ENCODE data around the gene SRR.
"Not testable (repeated sequence)": the region's sequence is repeated elsewhere in the genome, so short reads cannot be mapped to it uniquely, and the experiment has no call there.

SRR gene

GRCh38 chr17:2295575-2295974 is 8.2 kb upstream of the SRR start:
- DNase-seq = no peak

DNA sequence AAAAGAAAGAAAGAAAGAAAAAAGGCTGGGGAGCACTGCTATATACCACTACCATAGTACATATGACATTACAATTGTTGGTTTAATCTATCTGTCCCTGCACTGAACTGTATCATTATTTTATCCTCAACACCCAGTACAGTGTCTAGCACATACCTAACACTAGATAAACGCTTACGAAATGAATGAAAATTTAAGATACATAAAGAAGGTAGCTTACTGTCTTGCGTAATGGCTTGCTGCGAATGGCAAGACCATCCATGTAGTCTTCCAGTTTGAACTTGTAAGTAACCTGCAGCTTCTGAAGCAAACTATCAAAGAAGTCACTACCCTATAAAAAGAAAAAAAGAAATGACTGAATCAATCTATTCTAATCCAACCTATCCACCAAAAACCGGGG is 6.7 kb upstream of the SRR start:
- DNase-seq = no peak

GRCh38 chr17:2299136-2299535 is 4.6 kb upstream of the SRR start:
- DNase-seq = no peak

- no peak for DNase-seq
Observed at GRCh38 chr17:2299756-2300155, 4.0 kb upstream of the SRR start.

DNA sequence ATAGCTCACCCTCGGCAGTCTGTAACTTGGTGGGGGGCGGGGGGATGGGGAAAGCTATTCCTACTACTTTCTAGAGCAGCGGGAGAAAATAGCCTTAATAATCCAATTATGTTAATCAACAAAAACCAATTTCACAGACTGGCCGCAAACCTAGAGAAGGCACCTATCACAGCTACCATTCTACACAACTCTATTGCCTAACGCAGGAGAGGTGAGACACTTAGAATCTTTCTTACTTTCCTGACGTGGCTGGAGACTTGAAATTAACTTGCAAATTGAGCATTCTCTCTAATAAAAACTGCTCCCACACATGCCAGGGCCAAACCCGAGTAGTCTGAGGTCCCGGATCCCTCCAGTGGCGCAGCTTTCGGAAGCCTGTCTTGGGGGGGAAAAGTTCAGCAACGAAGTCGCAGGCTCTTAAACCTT is 959 bp upstream of the SRR start:
- DNase-seq = no peak

GRCh38 chr17:2304931-2305330 is 1.2 kb downstream of the SRR start:
- DNase-seq = no peak

- no peak for DNase-seq
Observed at GRCh38 chr17:2309338-2310154, 5.8 kb downstream of the SRR start.

GRCh38 chr17:2312736-2313135 is 9.0 kb downstream of the SRR start:
- DNase-seq = no peak

DNA sequence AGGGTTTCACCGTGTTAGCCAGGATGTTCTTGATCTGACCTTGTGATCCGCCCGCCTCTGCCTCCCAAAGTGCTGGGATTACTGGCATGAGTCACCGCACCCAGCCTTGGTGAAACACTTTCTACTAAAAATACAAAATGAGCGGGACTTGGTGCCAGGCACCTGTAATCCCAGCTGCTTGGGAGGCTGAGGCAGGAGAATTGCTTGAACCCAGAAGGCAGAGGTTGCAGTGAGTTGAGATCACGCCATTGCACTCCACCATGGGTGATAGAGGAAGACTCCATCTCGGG is 13.1 kb downstream of the SRR start:
- DNase-seq = not testable (repeated sequence)

- DNase-seq = no peak
Observed at GRCh38 chr17:2317796-2318195, 14.0 kb downstream of the SRR start.

DNA sequence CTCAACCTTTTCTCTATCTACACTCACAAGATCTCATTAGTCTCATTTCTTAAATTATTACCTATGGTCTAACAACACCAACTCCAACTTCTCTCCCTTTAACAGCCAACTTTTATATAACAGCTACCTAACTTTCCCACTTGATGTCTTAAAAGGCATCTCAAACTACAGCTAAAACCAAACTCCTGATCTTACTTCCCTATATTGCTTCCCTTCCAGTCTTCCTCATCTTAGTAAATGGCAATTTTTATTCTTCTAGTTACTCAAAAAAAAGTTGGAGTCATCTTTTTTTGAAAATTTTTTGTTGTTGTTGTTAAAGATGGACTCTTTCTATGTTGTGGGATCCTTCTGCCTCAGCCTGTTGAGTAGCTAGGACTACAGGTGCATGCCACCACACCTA is 15.3 kb downstream of the SRR start:
- no peak for DNase-seq

DNA sequence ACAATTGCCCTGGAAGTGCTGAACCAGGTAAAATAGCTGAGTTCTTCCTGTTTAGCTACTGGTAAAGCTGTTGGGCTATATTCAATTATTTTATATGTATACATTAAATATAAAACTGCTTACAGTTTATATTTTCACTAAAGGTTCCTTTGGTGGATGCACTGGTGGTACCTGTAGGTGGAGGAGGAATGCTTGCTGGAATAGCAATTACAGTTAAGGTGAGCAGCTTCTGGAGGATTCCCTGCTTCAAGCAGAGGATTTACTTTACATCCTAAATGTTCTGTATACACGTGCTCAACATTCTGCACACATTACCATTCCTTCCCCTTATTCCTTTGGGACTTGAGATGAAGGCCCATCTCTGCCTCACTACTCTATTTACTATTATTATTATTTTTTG is 17.6 kb downstream of the SRR start:
- DNase-seq = no peak

DNA sequence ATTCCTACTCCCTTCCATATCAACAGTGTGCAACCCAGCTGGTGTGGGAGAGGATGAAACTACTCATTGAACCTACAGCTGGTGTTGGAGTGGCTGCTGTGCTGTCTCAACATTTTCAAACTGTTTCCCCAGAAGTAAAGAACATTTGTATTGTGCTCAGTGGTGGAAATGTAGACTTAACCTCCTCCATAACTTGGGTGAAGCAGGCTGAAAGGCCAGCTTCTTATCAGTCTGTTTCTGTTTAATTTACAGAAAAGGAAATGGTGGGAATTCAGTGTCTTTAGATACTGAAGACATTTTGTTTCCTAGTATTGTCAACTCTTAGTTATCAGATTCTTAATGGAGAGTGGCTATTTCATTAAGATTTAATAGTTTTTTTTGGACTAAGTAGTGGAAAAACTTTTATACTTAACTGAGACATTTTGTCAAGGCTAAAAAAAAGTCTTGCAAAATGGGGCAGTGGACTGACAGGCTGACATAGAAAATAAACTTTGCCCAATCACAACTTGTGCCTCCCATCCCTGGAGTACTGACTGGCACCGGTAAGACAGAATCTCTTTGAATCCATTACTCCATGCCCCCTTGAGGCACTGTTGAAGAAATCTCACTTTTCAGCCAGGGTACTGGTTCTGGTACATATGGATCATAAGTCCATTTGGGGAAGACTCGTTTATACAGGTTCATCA is 20.0 kb downstream of the SRR start:
- DNase-seq = no peak

DNA sequence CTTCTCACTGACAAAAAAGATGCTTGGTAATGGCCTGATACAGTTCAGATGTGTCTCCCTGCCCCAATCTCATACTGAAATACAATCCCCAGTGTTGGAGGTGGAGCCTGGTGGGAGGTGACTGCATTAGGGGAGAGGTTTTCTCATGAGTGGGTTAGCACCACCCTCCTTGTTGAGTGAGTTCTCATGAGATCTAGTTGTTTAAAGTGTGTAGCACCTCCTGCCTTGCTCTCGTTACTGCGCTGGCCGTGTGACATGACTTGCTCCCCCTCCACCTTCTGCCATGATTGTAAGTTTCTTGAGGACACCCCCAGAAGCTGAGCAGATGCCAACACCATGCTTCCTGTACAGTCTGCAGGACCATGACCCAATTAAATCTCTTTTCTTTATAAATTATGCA is 27.6 kb downstream of the SRR start:
- DNase-seq = no peak

- DNase-seq = no peak
Observed at GRCh38 chr17:2335726-2336214, 32.0 kb downstream of the SRR start.

GRCh38 chr17:2336215-2336851 is 32.6 kb downstream of the SRR start, which contains the start of gene TSR1:
Gene TSR1 (minus strand): TSS chr17:2336457. CDS start chr17:2336427, 30 bp downstream.
- peak; percentile 63 for DNase-seq

- peak; percentile 43 for DNase-seq
Observed at GRCh38 chr17:2336852-2337543, 33.2 kb downstream of the SRR start, which contains the start of gene SGSM2. Gene SGSM2 (plus strand): TSS chr17:2337501. CDS start chr17:2337689, 188 bp downstream.

DNA sequence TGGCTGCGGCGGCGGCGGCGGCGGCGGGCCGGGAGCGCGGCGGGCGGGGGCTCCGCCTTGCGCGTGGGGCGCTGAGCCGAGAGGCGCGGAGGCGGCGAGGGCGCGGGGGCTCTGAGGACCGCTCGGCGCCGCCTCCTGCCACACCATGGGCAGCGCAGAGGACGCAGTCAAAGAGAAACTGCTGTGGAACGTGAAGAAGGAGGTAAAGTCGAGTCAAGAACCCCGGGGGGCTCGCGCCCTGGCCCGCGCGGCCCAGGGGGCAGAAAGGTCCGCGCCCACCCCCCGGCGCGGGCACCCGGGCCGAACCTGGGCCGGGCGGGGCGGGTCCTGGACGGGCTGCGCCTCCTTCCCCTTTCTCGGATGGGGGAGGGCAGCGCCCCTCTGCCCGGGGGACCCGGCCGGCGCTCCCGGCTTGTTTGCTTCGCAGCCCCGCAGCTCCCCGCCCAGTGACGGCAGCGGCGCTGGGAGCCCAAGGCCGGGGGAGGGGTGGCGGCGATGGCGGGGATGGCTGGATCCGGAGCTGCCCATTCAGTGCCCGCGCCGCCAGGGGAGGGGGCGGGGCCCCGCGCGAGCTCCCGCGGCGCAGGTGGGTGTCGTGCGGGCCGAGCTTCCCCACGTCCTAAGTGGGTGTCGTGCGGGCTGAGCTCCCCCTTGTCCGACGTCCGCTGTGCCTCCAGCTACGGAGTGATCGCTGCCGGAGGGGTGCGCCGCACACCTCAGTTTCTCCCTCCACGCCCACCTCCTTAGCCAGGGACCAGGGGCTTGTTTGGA is 34.0 kb downstream of the SRR start:
- peak; percentile 10 for DNase-seq

- DNase-seq = no peak
Observed at GRCh38 chr17:2338315-2338657, 34.5 kb downstream of the SRR start.

DNA sequence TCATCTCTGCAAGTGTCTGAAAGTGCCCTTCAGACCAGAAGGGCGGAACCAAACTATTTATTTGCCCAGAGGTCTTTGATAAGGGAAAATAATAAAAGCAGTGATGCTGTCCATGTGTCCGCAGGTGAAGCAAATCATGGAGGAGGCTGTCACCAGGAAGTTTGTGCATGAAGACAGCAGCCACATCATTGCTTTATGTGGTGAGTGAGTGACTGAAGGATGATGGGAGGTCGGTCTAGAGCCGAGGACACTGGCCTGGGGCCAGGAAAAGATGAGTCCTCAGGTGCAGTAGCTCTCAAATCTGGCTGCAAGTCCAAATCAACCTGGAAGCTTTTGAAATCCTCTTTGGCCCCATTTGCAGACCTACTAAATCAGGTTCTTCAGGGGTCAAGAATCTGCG is 39.7 kb downstream of the SRR start:
- DNase-seq = no peak

DNA sequence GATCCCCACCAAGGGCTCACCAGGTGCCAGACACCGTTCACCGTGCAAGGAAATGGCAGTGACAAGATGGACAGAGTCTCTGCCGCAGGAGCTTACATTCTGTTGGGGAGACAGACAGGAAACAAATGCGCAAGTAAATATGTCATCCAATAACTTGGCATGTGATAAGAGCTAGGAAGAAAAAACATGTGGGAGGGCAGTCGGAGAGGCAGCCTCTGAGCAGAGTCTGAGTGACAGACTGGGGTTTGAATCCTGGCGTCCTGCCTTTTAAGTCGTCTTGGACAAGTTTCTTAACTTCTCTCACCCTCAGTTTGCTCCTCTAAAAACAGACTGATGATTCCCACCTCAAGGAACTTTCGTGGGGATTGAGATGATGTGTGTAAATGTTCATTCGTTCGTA is 40.8 kb downstream of the SRR start:
- no peak for DNase-seq

DNA sequence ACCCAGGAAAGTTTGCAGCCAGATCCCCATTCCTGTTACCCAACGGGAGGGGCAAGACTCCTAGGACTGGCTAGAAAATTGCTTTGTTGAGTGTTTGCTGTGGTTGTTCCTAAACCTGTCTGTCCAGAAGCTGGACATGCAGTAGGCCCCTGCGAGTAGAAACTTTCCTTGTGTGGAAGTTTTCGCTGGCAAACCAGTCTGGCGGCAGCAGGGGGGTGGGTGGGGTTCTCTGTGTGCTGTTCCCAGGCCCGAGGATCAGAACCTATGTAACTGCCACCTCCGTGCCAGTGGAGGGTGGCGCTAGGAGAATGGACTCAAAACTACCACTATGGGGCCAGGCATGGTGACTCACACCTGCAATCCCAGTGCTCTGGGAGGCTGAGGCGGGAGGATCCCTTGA is 42.7 kb downstream of the SRR start:
- DNase-seq = no peak

Measured in NCI-H1105 treated with DMSO at 0.1 percent for 48 hours (cell line).